Endothelial cell of umbilical vein (primary cell): Measurements from ENCODE around the gene HSD17B4. TPM values are rescaled to one million over a fixed set of nuclear protein-coding genes. Genes with fewer than 3 reads are reported as not detected.

Experiments used
- BruUV-seq: library from RNA; stranded (reverse); fragments of 400-500 nt; replicated peaks from 2 replicates; lab custom pipeline; 2021; lab: Mats Ljungman, UMichigan
- CTCF ChIA-PET: fragments of 300-600, 350-600 bp; sonication (Branson Sonifier 250); formaldehyde crosslinking; loops from one replicate; lab custom pipeline; 2021; ENCODE audit warnings: antibody characterized with exemption, inconsistent platforms; lab: Charles Lee
- POLR2A ChIA-PET: fragments of 300-600, 350-600 bp; sonication (Branson Sonifier 250); formaldehyde crosslinking; loops from one replicate; lab custom pipeline; 2021; ENCODE audit warnings: antibody characterized with exemption, inconsistent platforms; lab: Charles Lee
- DNase-seq: peaks from one replicate; pipeline ENCODE4 v3.0.0-alpha.2; 2011; ENCODE audit warnings: low read depth, low spot score
- FAIRE-seq: peaks from 2 replicates; lab custom pipeline; 2011; peaks lifted over from hg19 to GRCh38; lab: Jason Lieb, UNC
- H2AFZ ChIP-seq: 2 replicates; pipeline ENCODE4 v1.6.0; 2012; ENCODE audit warnings: low read depth, low read length, control low read depth, inconsistent platforms
- H3K27ac ChIP-seq: 2 replicates; pipeline ENCODE4 v1.5.1; 2011; ENCODE audit warnings: low read depth, mild to moderate bottlenecking, control low read depth, low read length, moderate library complexity; ENCODE audit not compliant: insufficient read depth
- H3K27me3 ChIP-seq, 2 experiments: 2 replicates each; pipeline versions ENCODE4 v1.6.0 to v1.6.1; 2011; ENCODE audit warnings: low read length in 2 of 2, mixed read lengths in 1 of 2; ENCODE audit not compliant: control insufficient read depth in 2 of 2, insufficient read depth in 2 of 2
- H3K36me3 ChIP-seq, 2 experiments: 2 replicates in 1 of 2; 3 replicates in 1 of 2; pipeline ENCODE4 v1.5.1; 2011; ENCODE audit warnings: low read length in 2 of 2, mild to moderate bottlenecking in 1 of 2, moderate library complexity in 1 of 2; ENCODE audit not compliant: control insufficient read depth in 2 of 2, insufficient read depth in 2 of 2; ENCODE audit errors: extremely low read depth in 1 of 2
- H3K4me1 ChIP-seq: 3 replicates; pipeline ENCODE4 v1.5.1; 2011; ENCODE audit warnings: mild to moderate bottlenecking, low read length; ENCODE audit not compliant: control insufficient read depth, insufficient read depth; ENCODE audit errors: extremely low read depth
- H3K4me2 ChIP-seq: 2 replicates; pipeline ENCODE4 v1.6.1; 2011; ENCODE audit warnings: low read length, control low read depth, mixed read lengths; ENCODE audit not compliant: insufficient read depth
- H3K4me3 ChIP-seq, 3 experiments: fragments of 200-600 bp in 1 of 3; sonication (generic), shearing (Covaris generic) in 1 of 3; replicated peaks in 1 of 3; 2 replicates each; pipeline ENCODE4 v1.5.1; 2011 to 2016; ENCODE audit warnings: control low read depth in 3 of 3, low read length in 3 of 3, mild to moderate bottlenecking in 2 of 3, inconsistent platforms in 1 of 3, low read depth in 1 of 3, moderate library complexity in 1 of 3; ENCODE audit not compliant: insufficient read depth in 1 of 3
- H3K79me2 ChIP-seq: 2 replicates; pipeline ENCODE4 v1.6.0; 2012; ENCODE audit warnings: low read length, inconsistent platforms; ENCODE audit not compliant: control insufficient read depth, insufficient read depth
- H3K9ac ChIP-seq: replicated peaks from 2 replicates; pipeline ENCODE3; 2011; ENCODE audit warnings: low read length, control low read depth; ENCODE audit not compliant: insufficient read depth; ENCODE audit errors: extremely low read depth
- H3K9me1 ChIP-seq: replicated peaks from 3 replicates; pipeline ENCODE4 v1.6.0; 2011; ENCODE audit warnings: mild to moderate bottlenecking, low read length; ENCODE audit not compliant: control insufficient read depth, insufficient read depth; ENCODE audit errors: extremely low read depth
- H3K9me3 ChIP-seq: replicated peaks from 2 replicates; pipeline ENCODE4 v1.5.1; 2012; ENCODE audit warnings: low read length, inconsistent platforms; ENCODE audit not compliant: control insufficient read depth, insufficient read depth
- H4K20me1 ChIP-seq: replicated peaks from 2 replicates; pipeline ENCODE3; 2011; ENCODE audit warnings: mild to moderate bottlenecking, low read length; ENCODE audit not compliant: control insufficient read depth, insufficient read depth; ENCODE audit errors: extremely low read depth
- CTCF ChIP-seq, 2 donors: IDR thresholded peaks; 1 replicate in 1 of 2; 2 replicates in 1 of 2; pipeline ENCODE4 v1.5.1; 2011; ENCODE audit warnings: low read length in 2 of 2, mild to moderate bottlenecking in 2 of 2, moderate library complexity in 2 of 2, control low read depth in 1 of 2, inconsistent platforms in 1 of 2, low read depth in 1 of 2; ENCODE audit not compliant: insufficient read depth in 1 of 2; ENCODE audit errors: extremely low read depth in 1 of 2
- FOS ChIP-seq: IDR thresholded peaks from 2 replicates; pipeline ENCODE4 v1.6.1; 2011; ENCODE audit warnings: mild to moderate bottlenecking, low read length, moderate library complexity, borderline replicate concordance; ENCODE audit not compliant: insufficient read depth
- JUN ChIP-seq: IDR thresholded peaks from 2 replicates; pipeline ENCODE4 v1.6.1; 2011; ENCODE audit warnings: borderline replicate concordance, low read depth; ENCODE audit not compliant: insufficient read length, insufficient read depth
- MAX ChIP-seq: IDR thresholded peaks from 2 replicates; pipeline ENCODE4 v1.6.1; 2011; ENCODE audit not compliant: insufficient read depth, insufficient read length
- MYC ChIP-seq: IDR thresholded peaks from one replicate; pipeline ENCODE4 v1.6.1; 2011; ENCODE audit warnings: mild to moderate bottlenecking, low read depth, low read length
- POLR2A ChIP-seq: IDR thresholded peaks from 2 replicates; pipeline ENCODE4 v1.6.1; 2012; ENCODE audit warnings: low read depth, mild to moderate bottlenecking, control low read depth, low read length
- dilution Hi-C: fragments of 300-500 bp; cut with MboI; formaldehyde crosslinking; loops from one replicate; pipeline ENCODE4 v1.15.0; 2019; ENCODE audit warnings: low sequenced_read_pairs; ENCODE audit not compliant: extremely low pct_ligation_motif_present
- intact Hi-C: fragments of 100-400 bp; cut with micrococcal nuclease; formaldehyde crosslinking; loops from one replicate; pipeline ENCODE4 v1.10.0; 2022
- polyA plus RNA-seq, 4 experiments: library from polyadenylated mRNA; depleted of rRNA in 3 of 4; stranded (reverse) in 3 of 4; unstranded in 1 of 4; fragments of >200 nt; gene quantifications; 2 replicates each; pipeline versions ENCODE4 v1.2.1 to v1.2.3, GENCODE V29; 2011 to 2012; ENCODE audit warnings: missing spikeins in 1 of 4
- total RNA-seq: library from RNA; stranded (reverse); gene quantifications from 2 replicates; pipeline ENCODE4 v1.2.3, GENCODE V29; 2021

Gene HSD17B4
- total and polyA plus RNA-seq, 2 donors (not counting 3 experiments of a cell fraction or from before 2014, with no cell fraction given): 91.4 to 124 TPM

- TF ChIP-seq MYC: no peak
- no peak for TF ChIP-seq POLR2A
- TF ChIP-seq JUN: no peak
- TF ChIP-seq MAX: no peak
- TF ChIP-seq FOS: no peak
- no peak for TF ChIP-seq CTCF (IDR thresholded peaks at IDR 0.05; ENCODE audit: extremely low read depth in 1 of 2, insufficient read depth in 1 of 2, low read depth in 1 of 2, low read length in 2 of 2)
- CTCF ChIA-PET: no interaction called here
- Histone ChIP-seq H4K20me1 (no peaks in the 10 kb centered on the region), H3K4me3 (no peak overlapping the region), H3K4me1 (no peaks in the 10 kb centered on the region), H3K27me3 (no peaks in the 10 kb centered on the region), H3K9me3 (no peaks in the 10 kb centered on the region), H3K36me3 (no peaks in the 10 kb centered on the region), H3K27ac (no peak overlapping the region), H3K9me1 (no peaks in the 10 kb centered on the region), H3K79me2 (no peaks in the 10 kb centered on the region), H2AFZ (no peak overlapping the region), H3K4me2 (no peak overlapping the region), H3K9ac (no peak overlapping the region)
- FAIRE-seq (no peak), DNase-seq (no peak)
- POLR2A ChIA-PET: no interaction called here
- no TSS peak for BruUV-seq
- dilution Hi-C loops (no loop called here), intact Hi-C loops (no loop called here)
Measured at GRCh38 chr5:119551819-119552218, 99.5 kb downstream of the HSD17B4 start.

- H4K20me1 ChIP-seq: no peaks in the 10 kb centered on the region
- H3K9me1 ChIP-seq: no peaks in the 10 kb centered on the region
- H3K4me3 ChIP-seq: no peak overlapping the region
- no peaks in the 10 kb centered on the region for H3K79me2 ChIP-seq
- ChIA-PET CTCF (no interaction called here), POLR2A (no interaction called here)
- H3K9me3 ChIP-seq: no peaks in the 10 kb centered on the region
- DNase-seq (no peak), FAIRE-seq (no peak)
- no peak overlapping the region for H3K27ac ChIP-seq
- intact Hi-C loops (no loop called here), dilution Hi-C loops (no loop called here)
- no peaks in the 10 kb centered on the region for H3K36me3 ChIP-seq
- H3K9ac ChIP-seq: no peak overlapping the region
- BruUV-seq: no TSS peak
- no peaks in the 10 kb centered on the region for H3K4me1 ChIP-seq
- H2AFZ ChIP-seq: no peak overlapping the region
- H3K4me2 ChIP-seq: no peak overlapping the region
- no peaks in the 10 kb centered on the region for H3K27me3 ChIP-seq
- TF ChIP-seq POLR2A: no peak
- no peak for TF ChIP-seq JUN
- no peak for TF ChIP-seq CTCF (IDR thresholded peaks at IDR 0.05; ENCODE audit: extremely low read depth in 1 of 2, insufficient read depth in 1 of 2, low read depth in 1 of 2, low read length in 2 of 2)
- no peak for TF ChIP-seq FOS
- no peak for TF ChIP-seq MAX
Measured at GRCh38 chr5:119554597-119554996, 102.3 kb downstream of the HSD17B4 start.
